H1 (cell line): ENCODE measurements around the gene BRD4. TPM values are rescaled to one million over a fixed set of nuclear protein-coding genes. Genes with fewer than 3 reads are reported as not detected.

Source experiments
- BACH1 ChIP-seq: IDR thresholded peaks from 2 replicates; pipeline ENCODE4 v1.6.1; 2012; ENCODE audit warnings: low read length, improper control_type of control experiment
- CHD2 ChIP-seq: IDR thresholded peaks from 2 replicates; pipeline ENCODE4 v1.6.1; 2012; ENCODE audit warnings: low read length, improper control_type of control experiment
- CHD7 ChIP-seq: fragments of 300-600 bp; sonication (generic); IDR thresholded peaks from 2 replicates; pipeline ENCODE4 v1.7.1; 2012; ENCODE audit warnings: low read length, moderate library complexity, mild to moderate bottlenecking, inconsistent platforms; ENCODE audit not compliant: insufficient replicate concordance
- CREB1 ChIP-seq: IDR thresholded peaks from 2 replicates; pipeline ENCODE4 v1.6.1; 2012; ENCODE audit warnings: inconsistent platforms
- KDM4A ChIP-seq: IDR thresholded peaks from one replicate; pipeline ENCODE4 v1.7.1; 2012; ENCODE audit warnings: low read depth, mild to moderate bottlenecking, moderate library complexity, low read length, inconsistent platforms; ENCODE audit not compliant: severe bottlenecking
- POLR2AphosphoS5 ChIP-seq: IDR thresholded peaks from 2 replicates; pipeline ENCODE4 v1.6.1; 2011; ENCODE audit warnings: low read depth, low read length
- SP1 ChIP-seq: IDR thresholded peaks from 2 replicates; pipeline ENCODE4 v1.6.1; 2011; ENCODE audit warnings: low read depth, low read length
- SP4 ChIP-seq: IDR thresholded peaks from 2 replicates; pipeline ENCODE4 v1.6.1; 2012; ENCODE audit warnings: low read length, inconsistent platforms
- SRF ChIP-seq: IDR thresholded peaks from 2 replicates; pipeline ENCODE4 v1.6.1; 2011; ENCODE audit warnings: mild to moderate bottlenecking, low read depth, low read length, moderate library complexity
- TAF7 ChIP-seq: optimal IDR thresholded peaks from 2 replicates; pipeline ENCODE3; 2011; ENCODE audit warnings: low read depth, mild to moderate bottlenecking, inconsistent platforms, low read length, moderate library complexity, borderline replicate concordance
- TEAD4 ChIP-seq: IDR thresholded peaks from 2 replicates; pipeline ENCODE4 v1.6.1; 2012; ENCODE audit warnings: low read depth, low read length, inconsistent platforms, mixed read lengths
- polyA plus RNA-seq, 7 experiments: library from polyadenylated mRNA; depleted of rRNA in 3 of 7; stranded (reverse) in 5 of 7; unstranded in 2 of 7; fragments of >200 nt in 5 of 7; fragments of 200-250 nt in 2 of 7; gene quantifications; 1 replicate in 5 of 7; 2 replicates in 1 of 7; 4 replicates in 1 of 7; pipeline versions ENCODE4 v1.2.1 to v1.2.3, GENCODE V29; 2011 to 2013; ENCODE audit warnings: missing spikeins in 2 of 7, mixed read lengths in 2 of 7
- total RNA-seq: library from RNA; stranded (reverse); fragmentation: NEBNext Ultra II Directional; extraction: Animal tissue kit (Norgen Biotek cat#: 25700); gene quantifications from 2 replicates; pipeline ENCODE4 v1.2.1, GENCODE V29; 2021

The BRD4 gene
- total and polyA plus RNA-seq, 2 of the 8 experiments (the other 6 are each of a cell fraction or from before 2014, with no cell fraction given), result 14.1 to 146 TPM

GRCh38 chr19:15195371-15196334 lies 136.7 kb downstream of the BRD4 start (continued):
- TF ChIP-seq CHD7 (no peak), BACH1 (0 out of 2 replicates have a peak, but pooled peaks have one; percentile 1), SRF (no peak), POLR2AphosphoS5 (no peak), SP1 (peak; percentile 97), KDM4A (peak; percentile 67), SP4 (no peak), TAF7 (no peak), CREB1 (0 out of 2 replicates have a peak, but pooled peaks have one; percentile 27), CHD2 (0 out of 2 replicates have a peak, but pooled peaks have one; percentile 33), TEAD4 (no peak)
